Mammary epithelial cell (primary cell): ENCODE data around the gene MAGI1.

ENCODE experiments used
- CTCF ChIP-seq, 2 donors: IDR thresholded peaks in 1 of 2; conservative IDR thresholded peaks in 1 of 2; 2 replicates each; pipeline ENCODE4 v1.5.1; 2011 to 2012; ENCODE audit warnings: inconsistent platforms in 2 of 2, low read length in 2 of 2, mild to moderate bottlenecking in 2 of 2, control low read depth in 1 of 2, low read depth in 1 of 2; ENCODE audit not compliant: insufficient read depth in 1 of 2; ENCODE audit errors: extremely low read depth in 1 of 2
- EZH2 ChIP-seq: IDR thresholded peaks from 2 replicates; pipeline ENCODE4 v1.6.1; 2012; ENCODE audit warnings: low read length, inconsistent platforms, borderline replicate concordance

- TF ChIP-seq CTCF (conservative IDR thresholded peaks at IDR 0.05 in 1 of 2, IDR thresholded peaks at IDR 0.05 in 1 of 2; ENCODE audit: extremely low read depth in 1 of 2, insufficient read depth in 1 of 2, low read depth in 1 of 2, low read length in 2 of 2): no peak
- TF ChIP-seq EZH2: no peak
Observed at GRCh38 chr3:65411367-65411766, 627.4 kb downstream of the MAGI1 start.
